LoVo (cell line): ENCODE results near the gene PMM2.
A peak's percentile ranks its signal among the peaks of the same experiment; 100 is the strongest.

ENCODE experiments used
- DNase-seq: peaks from one replicate; pipeline ENCODE4 v3.0.0-alpha.2; 2016; ENCODE audit warnings: low spot score

Gene PMM2

DNA sequence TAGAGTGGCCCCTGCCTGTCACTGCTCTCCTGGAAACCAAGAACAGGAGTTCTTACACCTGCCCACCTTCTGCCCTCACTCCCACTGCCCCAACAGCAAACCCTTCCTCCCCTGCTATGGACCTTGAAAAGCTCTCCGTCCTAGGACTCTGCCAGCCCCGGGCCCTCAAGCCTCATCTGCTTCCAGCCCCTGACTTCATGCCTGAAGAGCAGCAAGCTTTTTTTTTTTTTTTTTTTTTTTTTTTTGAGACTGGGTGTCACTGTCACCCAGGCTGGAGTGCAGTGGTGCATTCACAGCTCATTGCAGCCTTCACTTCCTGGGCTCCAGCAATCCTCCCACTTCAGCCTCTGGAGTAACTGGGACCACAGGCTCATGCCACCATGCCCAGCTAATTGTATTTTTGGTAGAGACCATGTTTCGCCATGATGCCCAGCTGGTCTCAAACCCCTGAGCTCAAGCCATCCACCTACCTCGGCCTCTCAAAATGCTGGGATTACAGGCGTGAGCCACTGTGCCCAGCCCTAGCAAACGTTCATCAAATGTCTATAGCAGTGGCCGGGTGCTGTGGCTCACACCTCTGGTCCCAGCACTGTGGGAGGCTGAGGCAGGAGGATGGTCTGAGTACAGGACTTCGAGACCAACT lies 54.2 kb downstream of the PMM2 start:
- DNase-seq: no peak

DNA sequence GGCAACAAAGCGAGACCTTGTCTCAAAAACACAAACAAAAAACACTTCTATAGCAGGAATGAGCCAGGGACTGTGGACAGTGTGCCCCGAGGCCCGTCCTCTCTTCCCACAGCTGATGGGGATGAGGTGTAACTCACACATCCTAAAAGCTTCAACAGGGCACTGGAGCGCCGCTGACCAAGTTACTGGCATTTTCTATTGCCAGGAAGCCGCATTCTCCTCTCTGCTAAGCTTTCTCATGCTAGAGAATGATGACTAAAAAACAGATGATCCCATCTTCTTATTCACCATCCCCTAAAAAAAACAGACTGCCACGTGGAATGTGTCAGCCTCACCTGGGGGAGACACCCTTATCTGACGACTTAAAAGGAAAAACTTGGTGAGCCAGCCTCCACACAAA lies 54.9 kb downstream of the PMM2 start:
- DNase-seq: no peak

DNA sequence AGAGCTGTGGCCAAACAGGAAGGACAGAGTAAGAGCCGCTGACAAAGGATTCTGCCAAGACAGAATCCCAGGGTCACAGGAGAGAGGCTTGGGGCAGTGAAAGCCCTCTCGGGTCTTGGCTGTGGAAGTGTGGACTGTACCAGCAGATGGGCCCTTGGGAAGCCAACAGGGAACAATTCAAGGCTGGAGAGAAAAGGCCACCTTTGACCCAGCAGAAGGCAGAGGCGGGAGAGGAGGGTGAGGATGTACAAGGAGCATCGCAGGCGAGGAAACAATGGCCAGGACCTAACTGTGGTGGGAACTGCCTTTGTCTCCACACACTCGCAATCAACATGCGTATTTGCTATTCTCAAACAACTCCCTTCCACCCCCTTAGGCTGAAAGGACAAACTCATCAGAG lies 55.5 kb downstream of the PMM2 start:
- DNase-seq: no peak

DNA sequence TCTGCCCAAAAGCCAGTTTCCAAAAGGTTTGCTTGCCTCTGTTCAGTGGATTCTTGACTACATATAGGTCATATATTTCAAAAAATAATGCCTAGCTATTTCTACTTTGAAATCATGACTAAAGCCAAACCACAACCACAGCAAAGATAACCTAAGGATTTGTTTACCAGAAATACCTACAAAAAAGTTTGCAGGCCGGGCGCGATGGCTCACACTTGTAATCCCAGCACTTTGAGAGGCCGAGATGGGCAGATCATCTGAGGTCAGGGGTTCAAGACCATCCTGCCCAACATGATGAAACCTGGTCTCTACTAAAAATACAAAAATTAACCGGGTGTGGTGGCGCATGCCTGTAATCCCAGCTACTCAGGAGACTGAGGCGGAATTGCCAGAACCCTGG lies 56.0 kb downstream of the PMM2 start:
- no peak for DNase-seq

DNA sequence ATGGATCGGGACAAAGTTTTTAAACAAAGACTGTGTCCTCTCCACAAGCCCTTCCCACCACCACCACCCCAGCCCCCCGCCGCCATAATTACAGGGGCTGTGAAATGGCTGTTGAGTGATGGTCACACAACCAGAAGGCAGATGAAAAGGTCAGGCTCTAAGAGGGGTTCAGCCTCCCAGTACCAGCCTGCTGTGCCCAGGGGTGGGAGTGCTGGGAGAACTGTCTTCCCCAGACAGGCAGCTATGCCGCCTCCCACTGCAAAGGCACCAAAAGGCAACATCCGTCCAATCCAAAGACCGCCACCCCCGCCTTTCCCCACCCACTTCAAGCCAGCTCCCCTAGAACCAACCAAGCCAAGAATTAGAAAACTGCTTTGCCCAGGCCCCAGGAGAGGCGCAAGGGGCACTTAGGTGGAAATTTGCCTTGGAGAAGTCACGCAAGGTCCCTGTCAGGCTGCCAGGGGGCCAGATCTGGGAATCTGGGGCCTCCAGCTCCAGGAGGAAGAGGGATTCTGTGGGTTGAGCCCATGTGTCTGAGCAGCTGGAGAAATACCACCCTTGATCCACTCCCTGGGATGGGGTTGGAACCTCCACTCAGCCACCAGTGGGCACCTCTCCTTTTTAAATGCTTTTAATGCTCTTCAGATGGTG lies 56.8 kb downstream of the PMM2 start:
- no peak for DNase-seq

DNA sequence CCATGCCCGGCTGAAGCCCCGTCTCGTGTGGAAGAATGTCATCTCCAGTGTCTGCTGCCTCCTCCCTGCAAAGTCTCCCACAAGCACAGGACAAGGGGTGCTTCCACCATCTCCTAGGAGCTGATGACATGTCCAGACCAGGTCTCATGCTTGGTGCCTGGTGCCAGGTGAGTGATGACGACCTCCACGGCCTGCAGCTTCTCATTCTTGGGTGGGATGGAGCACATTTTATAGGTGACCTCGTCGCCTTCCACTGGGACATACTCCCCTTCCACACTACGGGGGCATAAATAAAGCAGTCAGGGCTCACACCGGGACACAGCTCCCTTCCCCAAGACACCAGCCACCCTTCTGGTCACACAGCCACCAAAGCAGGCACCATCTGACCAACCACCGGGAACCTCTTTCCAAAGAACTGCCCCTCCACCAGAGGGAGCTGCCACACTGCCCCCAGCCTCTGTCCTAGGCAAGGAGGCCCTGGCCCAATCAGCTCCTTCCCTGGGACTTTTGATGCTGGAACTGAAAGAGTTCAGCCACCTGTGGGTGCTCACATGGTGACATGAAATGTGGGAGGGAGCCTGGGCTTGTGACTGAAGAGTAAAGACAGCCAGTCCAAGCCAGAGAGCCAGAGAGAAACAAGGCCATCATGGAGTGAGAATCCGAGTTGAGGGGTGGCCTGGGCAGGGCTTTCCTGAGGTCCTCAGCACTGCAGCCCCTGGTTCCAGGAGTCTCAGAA lies 57.6 kb downstream of the PMM2 start:
- DNase-seq: no peak

DNA sequence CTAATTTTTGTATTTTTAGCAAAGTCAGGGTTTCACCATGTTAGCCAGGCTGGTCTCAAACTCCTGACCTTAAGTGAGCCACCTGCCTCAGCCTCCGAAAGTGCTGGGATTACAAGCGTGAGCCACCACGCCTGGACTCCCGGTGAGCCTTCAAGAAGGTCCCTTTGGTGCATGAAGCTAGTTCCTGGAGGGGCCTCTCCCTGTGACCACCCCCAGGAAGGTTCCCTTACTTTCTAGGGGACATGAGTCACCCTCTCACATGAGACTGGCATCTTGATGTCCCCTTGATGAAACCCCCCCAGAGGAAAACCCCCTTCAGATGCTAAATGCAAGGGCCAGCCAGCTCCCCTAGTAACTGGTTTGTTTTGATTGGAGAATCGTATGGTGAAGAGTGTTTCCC lies 58.3 kb downstream of the PMM2 start:
- DNase-seq: no peak

DNA sequence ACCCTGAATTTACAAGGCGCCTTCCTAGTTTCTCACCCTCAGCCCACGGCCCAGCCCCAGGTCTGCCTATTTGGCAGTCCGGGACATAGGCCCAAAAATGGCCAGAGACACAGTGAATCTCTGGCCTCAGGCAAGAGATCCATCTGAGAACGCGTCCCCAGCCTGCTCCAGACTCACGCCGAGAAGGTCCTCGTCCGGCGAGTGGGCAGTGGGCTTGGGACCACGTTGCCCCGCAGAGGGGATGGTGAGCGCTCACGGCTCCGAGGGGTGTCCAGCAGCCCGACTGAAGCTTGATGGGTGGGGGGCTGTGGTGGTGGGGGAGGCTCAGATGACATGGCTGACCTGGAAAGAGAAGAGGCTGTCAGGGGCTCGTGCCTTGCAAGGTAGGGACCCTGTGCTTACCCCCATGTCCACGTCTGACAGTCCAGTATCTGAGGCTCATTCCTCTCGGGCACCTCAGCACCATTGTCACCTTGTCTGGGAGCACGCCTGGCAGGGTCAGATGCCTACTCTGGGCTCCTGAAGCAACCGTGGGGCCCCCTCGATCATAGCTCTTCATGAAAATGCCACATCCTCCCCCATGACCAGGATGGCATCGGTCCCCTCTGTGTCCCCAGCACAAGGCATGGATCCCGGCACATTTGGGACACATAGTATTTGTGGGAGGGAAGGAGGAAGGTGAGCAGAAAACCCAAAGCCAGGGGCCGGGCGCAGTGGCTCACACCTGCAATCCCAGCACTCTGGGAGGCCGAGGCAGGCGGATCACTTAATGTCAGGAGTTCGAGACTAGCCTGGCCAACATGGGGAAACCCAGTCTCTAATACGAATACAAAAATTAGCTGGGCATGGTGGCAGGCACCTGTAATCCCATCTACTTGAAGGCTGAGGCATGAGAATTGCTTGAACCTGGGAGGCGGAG lies 61.6 kb downstream of the PMM2 start:
- DNase-seq: no peak

DNA sequence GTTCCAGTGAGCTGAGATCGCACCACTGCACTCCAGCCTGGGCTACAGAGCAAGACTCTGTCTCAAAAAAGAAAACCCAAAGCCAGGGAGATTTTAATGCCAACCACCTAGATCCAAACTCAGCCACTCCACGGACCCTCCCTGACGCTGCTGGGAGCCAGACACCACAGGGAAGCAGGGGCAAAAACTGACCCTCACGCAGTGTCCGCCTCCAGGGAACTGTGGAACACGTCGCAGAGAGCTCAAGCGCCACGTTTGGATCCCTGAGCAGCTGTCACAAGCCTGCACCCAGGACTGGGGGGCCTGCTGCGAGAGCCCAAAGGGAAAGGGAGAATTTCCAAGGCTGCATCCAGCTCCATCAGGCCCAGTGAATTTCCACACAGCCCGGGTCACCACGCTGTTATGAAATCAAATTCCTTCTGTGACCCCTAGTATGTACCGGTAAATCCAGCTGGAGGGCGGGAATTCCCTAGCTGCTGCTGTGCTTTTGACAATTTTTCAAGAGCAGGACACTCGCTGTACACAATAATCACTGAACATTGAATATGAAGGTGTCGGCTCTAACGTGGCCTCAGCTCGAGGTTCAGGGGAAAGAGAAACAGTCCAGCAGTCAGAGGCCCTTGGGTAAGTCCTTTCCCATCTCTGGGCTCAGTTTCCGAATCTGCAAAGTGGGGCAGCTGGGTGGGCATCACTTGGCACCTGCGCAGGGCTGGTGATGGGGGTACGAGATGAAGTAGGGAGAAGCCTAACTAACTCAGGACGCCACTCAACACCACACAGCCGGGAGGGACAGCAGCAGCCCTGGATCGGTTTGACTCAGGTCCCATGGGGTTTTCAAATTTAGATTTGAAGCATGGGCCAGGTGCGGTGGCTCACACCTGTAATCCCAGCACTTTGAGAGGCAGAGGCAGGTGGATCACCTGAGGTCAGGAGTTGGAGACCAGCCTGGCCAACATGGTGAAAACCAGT lies 62.6 kb downstream of the PMM2 start:
- DNase-seq: no peak

DNA sequence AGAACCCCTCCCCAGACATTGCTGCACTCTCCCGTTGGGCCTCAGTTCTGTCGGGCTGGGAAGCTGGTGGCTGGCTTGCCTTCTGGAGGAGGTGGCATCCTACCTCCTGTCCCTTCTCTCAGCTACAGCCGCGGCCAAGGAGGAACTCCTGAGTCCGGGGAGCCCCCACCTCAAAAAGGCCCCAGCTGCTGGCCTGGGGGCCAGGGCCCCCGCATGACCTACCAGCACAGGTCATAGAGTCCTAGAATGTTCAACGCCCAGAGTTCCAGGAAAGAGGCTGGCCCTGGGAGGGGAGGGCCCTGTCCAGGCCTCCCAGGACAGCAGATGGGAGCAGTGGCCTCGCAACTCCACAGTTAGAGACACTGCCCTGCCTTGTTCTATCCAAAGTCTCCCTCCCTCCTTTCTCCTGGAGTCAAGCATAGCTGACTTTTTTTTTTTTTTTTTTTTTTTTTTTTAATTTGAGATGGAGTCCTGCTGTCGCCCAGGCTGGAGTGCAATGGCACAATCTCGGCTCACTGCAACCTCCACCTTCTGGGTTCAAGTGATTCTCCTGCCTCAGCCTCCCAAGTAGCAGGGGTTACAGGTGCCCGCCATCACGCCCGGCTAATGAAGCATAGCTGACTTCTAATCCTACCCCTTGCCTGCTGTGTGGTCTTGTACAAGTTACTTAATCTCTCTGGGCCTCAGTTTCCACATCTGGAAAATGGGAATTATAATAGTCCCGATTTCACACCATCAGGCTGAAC lies 64.1 kb downstream of the PMM2 start:
- no peak for DNase-seq

DNA sequence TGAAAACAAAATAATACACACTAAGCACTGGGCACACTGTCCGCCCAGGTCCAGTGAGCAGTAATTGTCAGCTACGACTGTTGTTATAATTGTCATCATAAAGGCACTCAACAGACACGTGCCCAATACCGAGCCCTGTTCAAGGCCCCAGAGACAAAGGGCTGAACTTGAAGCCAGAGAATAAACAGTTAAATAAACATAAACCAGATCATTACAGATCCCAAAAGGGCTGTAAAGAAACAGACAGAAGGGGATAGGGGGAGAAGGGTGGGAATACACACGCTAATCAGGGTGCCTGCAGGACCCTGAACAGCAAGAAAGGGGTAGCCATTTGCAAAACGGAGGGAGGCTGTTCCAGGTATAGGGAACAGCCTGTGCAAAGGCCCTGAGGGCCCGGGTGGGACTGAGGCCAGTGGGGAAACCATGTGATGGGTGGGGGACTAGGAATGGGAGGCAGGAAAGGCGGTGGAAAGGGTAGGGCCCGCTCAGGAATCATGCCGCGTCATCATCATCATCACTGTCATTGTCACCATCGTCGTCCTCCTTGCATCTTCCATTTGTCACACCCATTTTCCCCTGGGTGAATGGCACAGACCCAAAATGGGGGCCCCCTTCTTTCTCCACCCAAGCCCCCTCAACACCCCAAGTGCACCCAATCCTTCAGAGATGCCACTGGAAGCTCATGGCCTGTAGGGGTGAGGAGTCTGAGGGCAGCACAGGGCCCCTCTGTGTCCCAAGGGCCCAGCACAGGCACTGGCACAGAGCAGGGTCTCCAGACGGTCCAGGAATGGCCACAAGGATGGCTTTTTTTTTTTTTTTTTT lies 64.9 kb downstream of the PMM2 start:
- DNase-seq: no peak

DNA sequence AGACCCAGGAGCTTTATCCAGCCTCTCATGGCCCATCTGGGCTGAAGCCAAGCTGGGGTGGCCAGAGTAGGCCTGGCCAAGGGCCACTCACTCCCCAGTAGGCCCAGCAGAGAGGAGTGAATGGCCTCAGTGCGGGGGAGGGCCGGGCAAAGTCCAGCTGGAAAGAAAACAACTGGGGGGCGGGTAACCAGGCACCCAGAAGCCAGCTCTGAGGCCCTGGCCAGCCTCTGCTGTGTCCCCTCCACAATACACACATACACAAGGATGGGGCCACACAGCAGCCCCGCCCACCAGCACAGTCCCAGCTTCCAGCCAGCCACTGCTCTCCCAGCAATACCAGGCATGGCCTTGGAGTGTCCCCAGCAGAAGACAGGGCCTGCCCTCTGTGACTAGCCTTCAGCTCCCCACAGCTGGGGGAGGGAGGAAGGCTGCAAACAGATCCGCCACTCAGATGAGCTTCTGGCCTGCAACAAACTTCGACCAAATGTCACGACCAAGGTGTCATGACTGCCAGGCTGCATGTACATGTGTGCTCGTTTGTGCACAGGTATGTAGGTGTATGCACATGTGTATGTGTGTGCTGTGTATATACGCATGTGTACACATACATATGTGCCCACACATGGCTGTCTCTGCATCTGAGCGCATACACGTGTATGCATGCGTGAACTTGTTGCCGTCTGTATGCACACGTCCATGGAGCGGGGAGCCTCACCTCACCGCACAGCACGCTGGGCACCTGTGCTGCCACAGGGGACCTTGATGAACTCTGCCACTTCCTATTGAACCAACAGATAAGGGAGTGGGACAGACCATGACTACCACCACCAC lies 66.2 kb downstream of the PMM2 start:
- peak; percentile 37 for DNase-seq

DNA sequence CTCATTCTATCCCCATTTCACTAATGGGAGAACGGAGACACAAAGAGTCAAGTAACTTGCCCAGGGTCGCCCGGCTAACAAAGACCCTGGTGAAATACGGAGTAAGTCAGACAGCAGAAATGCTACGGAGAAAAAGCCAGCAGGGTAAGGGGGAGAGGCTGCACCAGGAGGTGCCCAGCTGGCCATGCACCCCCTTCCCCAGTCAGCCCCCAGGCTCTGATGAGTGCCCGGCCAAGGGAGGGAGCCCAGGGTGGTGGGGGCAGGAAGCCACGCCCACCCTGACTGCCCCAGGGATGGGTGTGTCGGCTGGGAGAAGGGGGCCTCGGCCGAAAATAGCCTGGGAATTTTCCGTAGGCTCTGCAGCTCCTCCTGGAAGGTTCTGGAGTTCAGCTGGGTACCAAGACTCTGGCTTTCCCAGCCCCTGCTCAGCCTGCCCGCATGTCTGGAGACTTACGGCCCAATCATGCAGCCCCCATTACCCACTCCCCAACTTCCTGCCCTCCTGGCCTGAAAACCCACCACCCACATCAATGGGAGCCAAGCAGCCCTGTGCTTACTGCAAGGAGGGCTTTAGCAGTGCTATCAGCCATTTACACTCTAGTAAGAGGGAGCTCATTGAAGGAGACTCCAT lies 67.0 kb downstream of the PMM2 start:
- no peak for DNase-seq

DNA sequence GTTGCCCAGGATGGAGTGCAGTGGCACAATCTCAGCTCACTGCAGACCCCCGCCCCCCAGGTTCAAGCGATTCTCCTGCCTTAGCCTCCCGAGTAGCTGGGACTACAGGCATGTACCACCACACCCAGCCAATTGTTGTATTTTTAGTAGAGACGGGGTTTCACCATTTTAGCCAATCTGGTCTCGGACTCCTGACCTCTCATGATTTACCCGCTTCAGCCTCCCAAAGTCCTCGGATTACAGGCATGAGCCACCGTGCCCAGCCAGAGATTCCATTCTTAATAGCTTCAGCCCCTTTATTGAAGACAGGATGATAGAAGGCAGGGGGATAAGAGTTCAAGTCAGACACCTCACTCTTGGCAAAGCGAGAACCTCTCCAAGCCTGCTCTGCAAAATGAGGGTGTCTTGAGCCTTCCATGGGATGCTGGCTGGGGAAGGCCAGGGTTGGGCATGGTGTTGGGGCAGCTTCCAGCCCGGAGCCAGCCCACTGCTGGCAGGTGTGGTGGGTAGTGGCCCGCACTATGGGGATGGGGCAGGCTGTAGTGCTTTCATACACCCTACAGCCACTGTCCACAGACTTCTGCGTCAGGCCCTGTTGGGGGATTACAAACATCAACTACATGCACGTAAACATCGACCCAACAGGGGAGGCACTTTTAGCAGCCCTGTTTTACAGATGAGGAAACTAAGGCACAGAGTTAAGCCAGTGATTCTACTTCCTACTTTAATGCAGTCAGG lies 67.7 kb downstream of the PMM2 start:
- no peak for DNase-seq

DNA sequence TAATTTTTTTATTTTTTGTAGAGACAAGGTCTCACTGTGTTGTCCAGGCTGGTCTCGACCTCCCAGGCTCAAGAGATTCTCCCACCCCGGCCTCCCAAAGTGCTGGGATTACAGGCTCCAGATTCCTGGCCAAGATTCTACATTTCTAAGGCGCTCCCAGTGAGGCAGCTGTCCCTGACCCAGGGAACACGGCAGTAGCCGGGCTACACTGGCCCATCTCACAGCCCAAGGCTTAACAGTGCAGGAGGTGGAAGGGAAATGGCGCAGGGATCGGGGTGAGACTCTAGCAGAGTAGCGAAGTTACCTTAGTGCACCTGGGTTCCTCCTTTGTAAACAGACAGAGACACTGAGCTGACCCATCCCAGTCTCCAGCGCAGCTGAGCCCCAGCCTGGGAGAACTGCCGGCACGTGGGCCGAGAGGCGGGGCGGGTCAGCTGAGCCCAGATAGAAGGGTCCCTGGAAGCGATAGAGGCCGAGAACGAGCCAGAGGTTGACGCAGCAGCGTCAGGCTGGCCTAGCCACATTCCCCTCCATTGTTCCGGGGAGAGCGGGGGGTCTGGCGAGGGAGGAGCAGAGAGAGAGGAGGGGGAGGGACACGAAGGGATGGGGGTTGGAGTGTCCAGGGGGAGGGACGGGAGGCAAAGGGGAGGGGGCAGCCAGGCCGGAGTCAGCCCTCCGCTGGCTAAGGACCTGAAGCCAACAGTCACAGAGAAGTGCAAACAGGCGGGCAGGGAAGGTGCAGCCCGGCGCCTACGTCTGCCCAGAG lies 68.7 kb downstream of the PMM2 start:
- DNase-seq: no peak

DNA sequence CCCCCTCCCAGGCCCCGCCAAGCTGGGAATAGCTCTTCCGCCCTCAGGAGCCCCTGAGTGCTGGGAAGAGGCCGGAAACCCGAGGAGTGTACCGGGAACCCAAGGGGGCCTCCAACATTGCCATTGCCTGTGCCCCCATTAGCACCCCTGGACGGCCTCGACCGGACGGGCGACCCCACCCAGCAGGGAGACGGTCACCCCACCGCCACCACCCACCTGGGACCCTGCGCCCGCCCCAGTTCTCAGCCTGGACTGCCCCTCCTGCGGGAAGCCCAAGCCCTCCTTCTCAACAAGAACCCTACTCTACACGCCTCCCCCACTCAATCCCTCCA lies 69.2 kb downstream of the PMM2 start:
- DNase-seq: no peak
